Activated naive CD4-positive, alpha-beta T cell treated with anti-CD3 and anti-CD28 coated beads, Interleukin-2, amount 50 U/mL, for 16 hours (primary cell): Measurements from ENCODE around the gene UCK1.
"Not testable (repeated sequence)": the region's sequence is repeated elsewhere in the genome, so short reads cannot be mapped to it uniquely, and the experiment has no call there.

Source experiments
- DNase-seq: peaks from one replicate; pipeline ENCODE4 v3.0.0-alpha.2; 2020

UCK1 gene

GRCh38 chr9:131523086-131523388 lies 8.0 kb downstream of the UCK1 start:
- no peak for DNase-seq

GRCh38 chr9:131522257-131523085 lies 8.6 kb downstream of the UCK1 start:
- DNase-seq: no peak

- DNase-seq: no peak
Observed at GRCh38 chr9:131521822-131522221, 9.2 kb downstream of the UCK1 start.

- no peak for DNase-seq
Observed at GRCh38 chr9:131521203-131521602, 9.9 kb downstream of the UCK1 start.

GRCh38 chr9:131520503-131520902 lies 10.6 kb downstream of the UCK1 start:
- no peak for DNase-seq

GRCh38 chr9:131518553-131518952 lies 12.5 kb downstream of the UCK1 start:
- no peak for DNase-seq

GRCh38 chr9:131517761-131518190 lies 13.3 kb downstream of the UCK1 start:
- no peak for DNase-seq

GRCh38 chr9:131516930-131517329 lies 14.1 kb downstream of the UCK1 start:
- no peak for DNase-seq

- DNase-seq: no peak
Observed at GRCh38 chr9:131516100-131516499, 15.0 kb downstream of the UCK1 start.

GRCh38 chr9:131515559-131516031 lies 15.5 kb downstream of the UCK1 start:
- DNase-seq: not testable (repeated sequence)

- no peak for DNase-seq
Observed at GRCh38 chr9:131513177-131513576, 17.9 kb downstream of the UCK1 start.

GRCh38 chr9:131511880-131512279 lies 19.2 kb downstream of the UCK1 start:
- DNase-seq: no peak

GRCh38 chr9:131511416-131511815 lies 19.6 kb downstream of the UCK1 start:
- DNase-seq: no peak

GRCh38 chr9:131505012-131505411 lies 26.1 kb downstream of the UCK1 start:
- DNase-seq: no peak

GRCh38 chr9:131503626-131504465 lies 27.2 kb downstream of the UCK1 start:
- DNase-seq: peak; percentile 63

- peak; percentile 90 for DNase-seq
Observed at GRCh38 chr9:131502781-131503625, 28.1 kb downstream of the UCK1 start, which contains the start of gene POMT1. POMT1 (plus strand) TSS chr9:131502918; CDS start chr9:131504219, 1,301 bp downstream.

- peak; percentile 52 for DNase-seq
Observed at GRCh38 chr9:131500939-131501541, 30.0 kb downstream of the UCK1 start.

- peak; percentile 66 for DNase-seq
Observed at GRCh38 chr9:131500377-131500776, 30.7 kb downstream of the UCK1 start.

GRCh38 chr9:131499254-131499767 lies 31.8 kb downstream of the UCK1 start:
- DNase-seq: no peak

- DNase-seq: no peak
Observed at GRCh38 chr9:131496844-131497405, 34.1 kb downstream of the UCK1 start.

GRCh38 chr9:131495785-131496184 lies 35.3 kb downstream of the UCK1 start:
- no peak for DNase-seq
